A673 (cell line): ENCODE data around the gene HDDC3. TPM values are rescaled to one million over a fixed set of nuclear protein-coding genes. Genes with fewer than 3 reads are reported as not detected.

Source experiments
- BruUV-seq: library from RNA; stranded (reverse); fragments of 400-500 nt; replicated peaks from 2 replicates; lab custom pipeline; 2021; lab: Mats Ljungman, UMichigan
- CTCF ChIA-PET: fragments of 300-600 bp; sonication (Branson Sonifier 250); formaldehyde crosslinking; loops from one replicate; lab custom pipeline; 2022; ENCODE audit warnings: antibody characterized with exemption; lab: Charles Lee
- POLR2A ChIA-PET: fragments of 300-600 bp; sonication (Branson Sonifier 250); formaldehyde crosslinking; loops from one replicate; lab custom pipeline; 2022; ENCODE audit warnings: antibody characterized with exemption; ENCODE audit not compliant: low non-redundant PET; lab: Charles Lee
- DNase-seq: peaks from one replicate; pipeline ENCODE4 v3.0.0-alpha.2; 2015; ENCODE audit warnings: low spot score
- H3K27ac ChIP-seq: fragments of 200-600 bp; sonication (generic); 2 replicates; pipeline ENCODE4 v1.5.1; 2016; ENCODE audit warnings: mixed run types, low read depth, mild to moderate bottlenecking, mixed read lengths, antibody characterized with exemption, low read length; ENCODE audit not compliant: poor library complexity, severe bottlenecking
- H3K27me3 ChIP-seq: fragments of 200-600 bp; sonication (generic); replicated peaks from 2 replicates; pipeline ENCODE4 v1.6.1; 2017; ENCODE audit warnings: mixed run types, low read depth, mild to moderate bottlenecking, mixed read lengths, antibody characterized with exemption, low read length; ENCODE audit not compliant: insufficient read depth, poor library complexity
- H3K36me3 ChIP-seq: fragments of 200-600 bp; sonication (generic); 2 replicates; pipeline ENCODE4 v1.6.1; 2016; ENCODE audit warnings: mixed run types, mild to moderate bottlenecking, mixed read lengths, antibody characterized with exemption, low read length; ENCODE audit not compliant: insufficient read depth, poor library complexity, severe bottlenecking
- H3K4me1 ChIP-seq: fragments of 200-600 bp; sonication (generic); 2 replicates; pipeline ENCODE4 v1.6.1; 2017; ENCODE audit warnings: mixed run types, mild to moderate bottlenecking, mixed read lengths, antibody characterized with exemption, low read length; ENCODE audit not compliant: insufficient read depth, poor library complexity, severe bottlenecking
- H3K4me3 ChIP-seq: fragments of 200-600 bp; sonication (generic); 2 replicates; pipeline ENCODE4 v1.5.1; 2016; ENCODE audit warnings: low read depth, mixed run types, mild to moderate bottlenecking, mixed read lengths, low read length; ENCODE audit not compliant: poor library complexity, severe bottlenecking
- H3K9me3 ChIP-seq: fragments of 200-600 bp; sonication (generic); 2 replicates; pipeline ENCODE4 v1.6.1; 2016; ENCODE audit warnings: mixed run types, low read depth, mild to moderate bottlenecking, mixed read lengths, antibody characterized with exemption, low read length; ENCODE audit not compliant: poor library complexity, severe bottlenecking
- EZH2 ChIP-seq: fragments of 200-600 bp; sonication (generic); IDR thresholded peaks from 2 replicates; pipeline ENCODE4 v1.6.1; 2017; ENCODE audit warnings: borderline replicate concordance, low read depth, mild to moderate bottlenecking, mixed read lengths, antibody characterized with exemption, low read length; ENCODE audit not compliant: poor library complexity, severe bottlenecking
- intact Hi-C: fragments of 100-400 bp; cut with micrococcal nuclease; formaldehyde crosslinking; loops from one replicate; pipeline ENCODE4 v1.10.0; 2022; ENCODE audit not compliant: unreplicated experiment
- total RNA-seq: library from RNA; stranded (reverse); gene quantifications from 2 replicates; pipeline ENCODE4 v1.2.3, GENCODE V29; 2021
- TF ChIP-seq, protein P1 (sequence below): fragments of 300-800, 200-600 bp; sonication (generic); conservative IDR thresholded peaks from 2 replicates; pipeline ENCODE4 v1.5.1; 2017; ENCODE audit warnings: low read depth, mild to moderate bottlenecking, antibody characterized with exemption, low read length, moderate library complexity, mixed read lengths

HDDC3 gene
- total RNA-seq, 1 experiment from 2014 or later = 23.9 TPM

DNA sequence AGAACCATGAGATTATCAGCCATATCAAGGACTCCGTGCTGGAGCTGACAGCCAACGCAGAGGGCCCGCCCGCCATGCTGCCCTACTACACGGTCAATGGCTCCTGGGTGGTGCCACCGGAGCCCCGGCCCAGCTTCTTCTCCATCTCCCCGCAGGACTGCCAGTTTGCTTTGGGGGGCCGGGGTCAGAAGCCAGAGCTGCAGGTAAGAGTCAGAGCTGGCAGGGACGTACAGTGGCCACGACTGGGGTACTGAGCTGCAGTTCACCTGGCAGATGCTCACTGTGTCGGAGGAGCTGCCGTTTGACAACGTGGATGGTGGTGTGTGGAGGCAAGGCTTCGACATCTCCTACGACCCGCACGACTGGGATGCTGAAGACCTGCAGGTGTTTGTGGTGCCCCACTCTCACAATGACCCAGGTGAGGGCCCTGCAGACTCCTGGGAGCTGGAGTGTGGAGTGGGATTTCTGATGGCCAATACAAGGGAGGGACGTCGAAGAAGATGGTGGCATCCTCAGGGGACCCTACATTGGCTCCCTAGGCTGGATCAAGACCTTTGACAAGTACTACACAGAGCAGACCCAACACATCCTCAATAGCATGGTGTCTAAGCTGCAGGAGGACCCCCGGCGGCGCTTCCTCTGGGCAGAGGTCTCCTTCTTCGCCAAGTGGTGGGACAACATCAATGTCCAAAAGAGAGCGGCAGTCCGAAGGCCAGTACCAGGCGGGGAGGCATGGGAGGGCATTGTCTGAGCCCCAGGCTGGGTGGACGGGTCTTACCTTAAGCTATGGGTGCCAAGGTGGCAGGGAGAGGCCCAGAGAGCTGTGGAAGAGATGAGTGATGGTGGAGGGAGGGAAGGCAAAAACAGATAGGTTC lies 26.8 kb downstream of the HDDC3 start:
- Histone ChIP-seq H3K9me3 (no peaks in the 10 kb centered on the region), H3K27ac (no peak overlapping the region), H3K36me3 (peaks cover 48% of the 10 kb centered on the region), H3K4me1 (peaks cover 10% of the 10 kb centered on the region), H3K27me3 (no peaks in the 10 kb centered on the region), H3K4me3 (no peak overlapping the region)
- no peak for DNase-seq
- no TSS peak for BruUV-seq
- CTCF ChIA-PET = no interaction called here
- TF ChIP-seq EZH2 = no peak
- TF ChIP-seq, protein P1, sequence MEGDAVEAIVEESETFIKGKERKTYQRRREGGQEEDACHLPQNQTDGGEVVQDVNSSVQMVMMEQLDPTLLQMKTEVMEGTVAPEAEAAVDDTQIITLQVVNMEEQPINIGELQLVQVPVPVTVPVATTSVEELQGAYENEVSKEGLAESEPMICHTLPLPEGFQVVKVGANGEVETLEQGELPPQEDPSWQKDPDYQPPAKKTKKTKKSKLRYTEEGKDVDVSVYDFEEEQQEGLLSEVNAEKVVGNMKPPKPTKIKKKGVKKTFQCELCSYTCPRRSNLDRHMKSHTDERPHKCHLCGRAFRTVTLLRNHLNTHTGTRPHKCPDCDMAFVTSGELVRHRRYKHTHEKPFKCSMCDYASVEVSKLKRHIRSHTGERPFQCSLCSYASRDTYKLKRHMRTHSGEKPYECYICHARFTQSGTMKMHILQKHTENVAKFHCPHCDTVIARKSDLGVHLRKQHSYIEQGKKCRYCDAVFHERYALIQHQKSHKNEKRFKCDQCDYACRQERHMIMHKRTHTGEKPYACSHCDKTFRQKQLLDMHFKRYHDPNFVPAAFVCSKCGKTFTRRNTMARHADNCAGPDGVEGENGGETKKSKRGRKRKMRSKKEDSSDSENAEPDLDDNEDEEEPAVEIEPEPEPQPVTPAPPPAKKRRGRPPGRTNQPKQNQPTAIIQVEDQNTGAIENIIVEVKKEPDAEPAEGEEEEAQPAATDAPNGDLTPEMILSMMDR = no peak
- POLR2A ChIA-PET = no interaction called here
- intact Hi-C loops = loop anchor here (10.0 kb wide), 1 partner anchor 369 kb away; no protein-coding TSS in a partner anchor

DNA sequence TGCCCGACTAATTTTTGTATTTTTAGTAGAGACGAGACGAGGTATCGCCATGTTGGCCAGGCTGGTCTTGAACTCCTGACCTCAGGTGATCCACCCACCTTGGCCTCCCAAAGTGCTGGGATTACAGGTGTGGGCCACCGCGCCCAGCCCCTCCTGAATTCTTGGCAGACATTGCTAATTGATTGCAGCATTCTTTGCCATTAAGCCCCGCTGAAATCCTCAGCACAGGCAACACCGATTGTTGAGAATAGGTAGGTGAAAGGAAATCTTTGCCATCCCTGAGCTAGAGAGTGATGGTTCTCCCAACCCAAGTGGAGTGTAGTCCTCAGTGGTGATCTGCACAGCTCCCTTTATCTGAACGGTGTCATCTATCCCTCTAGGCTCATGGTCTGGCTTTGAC lies 27.6 kb downstream of the HDDC3 start:
- Histone ChIP-seq H3K36me3 (peaks cover 40% of the 10 kb centered on the region), H3K4me3 (no peak overlapping the region), H3K27me3 (no peaks in the 10 kb centered on the region), H3K9me3 (no peaks in the 10 kb centered on the region), H3K27ac (no peak overlapping the region), H3K4me1 (peaks cover 10% of the 10 kb centered on the region)
- intact Hi-C loops = loop anchor here (10.0 kb wide), 1 partner anchor 370 kb away; no protein-coding TSS in a partner anchor
- BruUV-seq = no TSS peak
- ChIA-PET POLR2A (no interaction called here), CTCF (no interaction called here)
- no peak for DNase-seq
- TF ChIP-seq, protein P1 = no peak
- no peak for TF ChIP-seq EZH2

DNA sequence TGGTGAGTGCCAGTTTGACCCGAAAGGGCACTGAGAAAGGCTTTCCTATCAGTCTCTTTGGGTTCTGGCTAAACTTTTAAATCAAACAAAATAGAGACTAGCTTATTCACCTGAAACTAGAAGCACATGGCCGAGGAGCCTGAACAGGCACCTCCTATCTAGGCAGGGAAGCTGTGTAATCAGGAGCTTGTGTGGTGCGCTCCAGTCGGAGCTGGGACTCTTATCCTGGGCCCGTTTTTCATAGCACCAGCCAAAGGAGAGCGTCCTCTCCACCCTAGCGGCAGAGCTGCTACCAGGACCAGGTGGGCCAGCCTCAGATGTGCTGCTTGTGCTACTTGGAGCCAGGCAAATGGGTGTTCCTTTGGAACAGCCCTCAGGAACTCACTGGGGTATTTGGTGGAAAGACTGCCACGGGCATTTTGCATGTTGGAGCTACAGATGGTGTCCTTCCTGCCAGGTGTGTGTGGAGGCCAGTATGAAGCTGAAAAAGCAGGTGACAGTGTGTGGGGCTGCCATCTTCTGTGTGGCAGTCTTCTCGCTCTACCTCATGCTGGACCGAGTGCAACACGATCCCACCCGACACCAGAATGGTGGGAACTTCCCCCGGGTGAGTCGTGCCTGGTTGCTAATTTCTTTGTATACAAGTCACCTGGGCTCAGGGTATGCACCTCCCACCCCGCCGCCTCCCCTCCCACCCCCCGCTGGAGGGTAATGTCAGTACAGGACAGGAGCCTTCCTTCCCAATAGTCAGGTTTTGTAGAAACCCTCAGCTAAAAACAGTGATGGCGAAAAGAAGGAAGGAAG lies 28.4 kb downstream of the HDDC3 start:
- Histone ChIP-seq H3K27me3 (no peaks in the 10 kb centered on the region), H3K36me3 (peaks cover 35% of the 10 kb centered on the region), H3K4me1 (peaks cover 10% of the 10 kb centered on the region), H3K27ac (peak overlapping the region; percentile 92), H3K4me3 (peak overlapping the region; percentile 69), H3K9me3 (no peaks in the 10 kb centered on the region)
- TF ChIP-seq, protein P1 = no peak
- TF ChIP-seq EZH2 = no peak
- POLR2A ChIA-PET = no interaction called here
- intact Hi-C loops = loop anchor here (2.0 to 10.0 kb wide), 2 partner anchors 27 to 371 kb away; no protein-coding TSS in a partner anchor
- BruUV-seq = TSS peak; percentile 39
- DNase-seq = peak; percentile 20
- CTCF ChIA-PET = interaction anchor here (0.5 to 2.0 kb wide), 4 partner anchors 28 to 423 kb away, joined by 3 to 11 read pairs (median 6); partner anchors contain the start of gene HDDC3
